NB4 (cell line): Measurements from ENCODE around the gene PFDN1.

Source experiments
- CTCF ChIP-seq: IDR thresholded peaks from one replicate; pipeline ENCODE4 v1.5.1; 2012; ENCODE audit warnings: low read depth, low read length
- MYC ChIP-seq: IDR thresholded peaks from 2 replicates; pipeline ENCODE4 v1.6.1; 2011; ENCODE audit warnings: low read depth, low read length
- POLR2A ChIP-seq: IDR thresholded peaks from 2 replicates; pipeline ENCODE4 v1.6.1; 2011; ENCODE audit warnings: mild to moderate bottlenecking; ENCODE audit not compliant: insufficient read length; ENCODE audit errors: extremely low read depth
- TF ChIP-seq, protein P1 (sequence below): IDR thresholded peaks from 2 replicates; pipeline ENCODE4 v1.6.1; 2011; ENCODE audit warnings: low read depth, low read length

- no peak for TF ChIP-seq CTCF
- TF ChIP-seq POLR2A: no peak
- TF ChIP-seq, protein P1, sequence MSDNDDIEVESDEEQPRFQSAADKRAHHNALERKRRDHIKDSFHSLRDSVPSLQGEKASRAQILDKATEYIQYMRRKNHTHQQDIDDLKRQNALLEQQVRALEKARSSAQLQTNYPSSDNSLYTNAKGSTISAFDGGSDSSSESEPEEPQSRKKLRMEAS: no peak
- TF ChIP-seq MYC: no peak
Measured at GRCh38 chr5:140301136-140301535, 1.8 kb downstream of the PFDN1 start.
